Measurements from ENCODE around the gene MYO1D.

DNA sequence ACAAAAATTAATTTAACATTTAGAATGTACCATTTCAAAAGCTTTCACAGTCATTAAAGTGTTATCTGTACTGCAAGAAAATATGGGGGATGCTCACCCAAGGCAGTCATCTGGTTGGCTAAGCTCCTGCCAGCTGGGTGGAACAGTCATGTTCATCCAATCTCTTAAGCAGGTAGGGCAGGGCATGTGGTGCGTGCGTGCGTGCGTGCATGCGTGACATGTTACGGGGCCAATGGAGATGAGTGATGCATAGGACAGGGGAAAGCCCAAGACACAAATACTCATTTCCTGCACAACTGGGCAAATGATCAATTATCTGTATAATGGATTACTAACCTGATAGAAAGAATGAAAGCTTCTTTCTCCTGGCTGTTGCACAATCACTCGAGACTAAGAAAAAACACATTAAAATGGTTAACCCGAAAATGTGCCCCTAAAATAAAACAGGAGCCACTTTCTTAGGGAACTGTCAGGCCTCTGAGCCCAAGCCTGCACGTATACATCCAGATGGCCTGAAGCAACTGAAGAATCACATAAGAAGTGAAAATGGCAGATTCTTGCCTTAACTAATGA, 104.4 kb downstream of the MYO1D start:
- TF ChIP-seq EZH2 (optimal IDR thresholded peaks at IDR 0.05; ENCODE audit: low read depth, low read length): no peak
- no peak for TF ChIP-seq CTCF (IDR thresholded peaks at IDR 0.05; ENCODE audit: low read length)
- no peak for TF ChIP-seq EZH2phosphoT487 (IDR thresholded peaks at IDR 0.05; ENCODE audit: low read length)

All from MM.1S (cell line).